Muscle of leg (tissue), 11 donors: ENCODE results near the gene SSBP3. TPM values are rescaled to one million over a fixed set of nuclear protein-coding genes. Genes with fewer than 3 reads are reported as not detected.
A peak's percentile ranks its signal among the peaks of the same experiment; 100 is the strongest.

Experiments used
- DNase-seq: peaks from one replicate; pipeline ENCODE4 v3.0.0; 2013
- H3K27ac ChIP-seq: one replicate; pipeline ENCODE4 v1.5.1; 2013; ENCODE audit warnings: mild to moderate bottlenecking, low read length, control low read depth
- H3K27me3 ChIP-seq: one replicate; pipeline ENCODE4 v1.6.1; 2013; ENCODE audit warnings: low read length; ENCODE audit not compliant: control insufficient read depth, insufficient read depth
- H3K36me3 ChIP-seq: one replicate; pipeline ENCODE4 v1.6.1; 2013; ENCODE audit warnings: low read length; ENCODE audit not compliant: control insufficient read depth, insufficient read depth
- H3K4me1 ChIP-seq: one replicate; pipeline ENCODE4 v1.6.1; 2013; ENCODE audit warnings: low read length; ENCODE audit not compliant: control insufficient read depth, insufficient read depth
- H3K4me3 ChIP-seq: one replicate; pipeline ENCODE4 v1.5.1; 2013; ENCODE audit warnings: low read length, control low read depth
- H3K9me3 ChIP-seq: replicated peaks from 2 replicates; pipeline ENCODE4 v1.6.1; 2013; ENCODE audit warnings: low read depth, low read length; ENCODE audit not compliant: control insufficient read depth
- WGBS: methylation state at CpG from one replicate; pipeline ENCODE4 v1.1.5; 2013; ENCODE audit warnings: missing lambda C conversion rate; ENCODE audit not compliant: insufficient coverage; 5-methylcytosine and 5-hydroxymethylcytosine counted together
- polyA plus RNA-seq, 8 donors: library from polyadenylated mRNA; unstranded; fragments of 120-200 nt; gene quantifications; one replicate each; pipeline versions ENCODE4 v1.2.1 to v1.2.3, GENCODE V29; 2013; ENCODE audit warnings: inconsistent platforms in 1 of 8, low replicate concordance in 1 of 8; ENCODE audit not compliant: insufficient read length in 8 of 8, insufficient read depth in 1 of 8
- total RNA-seq: library from RNA; stranded (reverse); fragments of 120-200 nt; gene quantifications from one replicate; pipeline ENCODE4 v1.2.4, GENCODE V29; 2013

SSBP3 gene
- total and polyA plus RNA-seq, 9 donors: 14.9 to 63.8 (median 54.2) TPM

DNA sequence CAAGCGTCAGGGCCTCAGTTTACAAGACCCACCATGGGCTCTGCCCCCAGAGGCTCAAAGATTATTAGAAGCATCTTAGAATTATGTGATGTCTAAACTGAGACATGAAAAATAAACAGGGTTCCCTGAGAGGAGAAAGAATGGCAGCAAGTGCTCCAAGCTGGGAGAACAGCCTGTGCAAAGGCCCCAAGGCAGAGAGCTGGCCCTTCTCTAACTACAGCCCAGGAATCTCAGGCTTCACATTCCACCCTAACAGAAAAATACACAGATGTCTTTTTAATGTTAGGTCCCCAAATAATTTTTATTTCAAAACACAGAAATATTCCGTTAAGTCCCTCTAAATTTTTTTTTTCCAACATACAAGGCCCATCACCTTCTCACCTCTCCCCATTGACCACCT is 21.7 kb downstream of the SSBP3 start:
- WGBS: 93% methylated on average over 1 of the region's 2 CpGs
- H3K4me3 ChIP-seq: no peak overlapping the region
- H3K36me3 ChIP-seq: peaks cover 28% of the 10 kb centered on the region
- peaks cover 24% of the 10 kb centered on the region for H3K4me1 ChIP-seq
- H3K27ac ChIP-seq: peak overlapping the region; percentile 15
- H3K9me3 ChIP-seq: no peaks in the 10 kb centered on the region
- DNase-seq: no peak
- H3K27me3 ChIP-seq: no peaks in the 10 kb centered on the region

DNA sequence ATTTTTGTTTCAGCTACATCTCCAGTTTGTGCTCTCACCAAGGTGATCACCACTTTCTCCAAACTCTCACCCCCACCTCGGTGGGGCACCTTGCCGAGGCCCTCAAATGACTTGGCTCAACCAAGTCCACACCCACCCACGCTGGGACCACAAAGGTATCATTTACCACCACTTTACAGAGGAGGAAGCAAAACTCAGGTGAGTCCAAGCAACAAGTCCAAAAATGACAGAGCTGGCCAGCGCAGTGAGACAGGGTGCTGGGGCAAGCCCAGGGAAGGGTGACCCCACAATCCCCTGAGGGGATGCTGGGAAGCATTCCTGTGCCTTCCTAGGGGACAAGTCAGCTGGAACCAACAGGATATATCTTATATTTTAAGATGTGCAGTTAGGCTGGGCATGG is 24.7 kb downstream of the SSBP3 start:
- peaks cover 24% of the 10 kb centered on the region for H3K4me1 ChIP-seq
- no peak overlapping the region for H3K4me3 ChIP-seq
- no peaks in the 10 kb centered on the region for H3K27me3 ChIP-seq
- no peaks in the 10 kb centered on the region for H3K9me3 ChIP-seq
- H3K27ac ChIP-seq: no peak overlapping the region
- no peak for DNase-seq
- peaks cover 26% of the 10 kb centered on the region for H3K36me3 ChIP-seq
- WGBS: 60% methylated on average over 2 of the region's 4 CpGs

- Histone ChIP-seq H3K36me3 (peaks cover 26% of the 10 kb centered on the region), H3K4me1 (peaks cover 28% of the 10 kb centered on the region), H3K27me3 (no peaks in the 10 kb centered on the region), H3K9me3 (no peaks in the 10 kb centered on the region), H3K4me3 (no peak overlapping the region), H3K27ac (peak overlapping the region; percentile 47)
- 39% methylated on average over 13 of the region's 15 CpGs for WGBS
- peak; percentile 34 for DNase-seq
Measured at GRCh38 chr1:54380290-54380882, 25.8 kb downstream of the SSBP3 start.

- Histone ChIP-seq H3K4me3 (no peak overlapping the region), H3K4me1 (peaks cover 28% of the 10 kb centered on the region), H3K27ac (peak overlapping the region; percentile 47), H3K36me3 (peaks cover 23% of the 10 kb centered on the region), H3K9me3 (no peaks in the 10 kb centered on the region), H3K27me3 (no peaks in the 10 kb centered on the region)
- DNase-seq: peak; percentile 50
- WGBS: 70% methylated on average over 21 of the region's 23 CpGs
Measured at GRCh38 chr1:54379555-54380289, 26.5 kb downstream of the SSBP3 start.

DNA sequence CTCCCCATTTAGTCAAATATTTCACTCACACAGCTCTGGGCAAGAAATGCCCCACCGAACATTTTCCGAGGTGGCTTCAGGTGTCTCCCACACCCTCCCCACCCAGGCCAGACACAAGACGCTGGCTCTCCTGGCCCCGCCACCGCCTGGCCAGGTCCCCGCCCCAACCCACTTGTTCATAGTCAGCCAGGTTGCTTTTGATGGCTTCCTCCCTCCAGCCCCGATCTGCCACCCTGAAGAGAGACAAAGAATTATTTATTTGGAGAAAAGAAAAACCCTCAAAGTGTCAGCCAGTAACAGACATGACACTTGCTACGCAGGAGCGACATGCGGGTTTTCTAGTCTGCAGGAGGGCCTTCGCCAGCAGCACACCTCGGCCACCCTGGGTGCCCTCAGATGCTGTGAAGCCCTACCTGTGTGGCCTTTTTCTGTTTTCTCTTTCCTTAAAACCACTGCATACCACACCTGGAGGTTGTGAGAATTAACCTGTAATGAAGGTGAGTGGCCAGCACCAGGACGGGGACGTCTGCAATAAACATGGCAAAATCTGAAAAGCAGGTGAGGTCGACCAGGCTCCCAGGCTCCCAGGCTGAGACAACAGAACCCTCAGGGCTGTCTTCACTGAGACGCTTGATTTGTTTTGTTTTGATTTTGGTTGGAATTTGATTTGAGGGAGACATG is 27.2 kb downstream of the SSBP3 start:
- Histone ChIP-seq H3K36me3 (peaks cover 23% of the 10 kb centered on the region), H3K27me3 (no peaks in the 10 kb centered on the region), H3K9me3 (no peaks in the 10 kb centered on the region), H3K4me3 (no peak overlapping the region), H3K4me1 (peaks cover 31% of the 10 kb centered on the region), H3K27ac (no peak overlapping the region)
- 74% methylated on average over 9 of the region's 16 CpGs for WGBS
- DNase-seq: no peak

DNA sequence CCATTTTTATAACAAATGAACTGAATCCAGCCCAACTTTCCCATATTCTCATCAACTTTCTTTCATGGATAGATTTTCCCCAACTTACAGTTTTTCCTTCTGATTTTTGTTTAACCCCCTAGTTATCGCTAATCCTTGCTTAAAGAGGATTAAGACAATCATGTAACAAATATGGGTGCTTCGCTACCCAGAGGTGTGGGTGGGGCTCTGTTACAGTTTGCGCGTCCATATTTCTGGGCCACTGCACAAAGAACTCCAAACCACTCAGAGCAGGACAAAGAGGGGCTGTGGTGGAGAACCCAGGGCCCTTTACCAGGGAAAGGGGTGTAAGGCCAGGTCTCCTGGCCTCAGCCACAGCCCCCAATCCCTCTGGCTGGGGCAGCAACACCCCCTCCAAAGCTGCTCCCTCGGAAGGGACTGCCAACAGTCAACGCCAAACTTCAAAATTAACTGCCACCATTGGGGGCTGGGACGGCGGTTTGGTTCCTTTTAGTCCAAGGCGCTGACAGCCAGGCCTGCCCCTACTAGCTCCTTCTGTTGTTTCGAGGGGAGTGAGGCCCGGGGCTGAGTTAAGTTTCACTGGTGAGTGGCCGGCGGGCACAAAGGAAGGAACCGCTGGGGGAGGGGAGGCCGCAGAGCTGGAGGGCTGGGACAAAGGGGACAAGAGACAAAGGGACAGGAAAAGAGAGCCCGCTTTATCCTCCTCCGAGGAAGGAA is 27.9 kb downstream of the SSBP3 start:
- Histone ChIP-seq H3K36me3 (peaks cover 20% of the 10 kb centered on the region), H3K27ac (peak overlapping the region; percentile 42), H3K27me3 (no peaks in the 10 kb centered on the region), H3K4me1 (peaks cover 31% of the 10 kb centered on the region), H3K4me3 (no peak overlapping the region), H3K9me3 (no peaks in the 10 kb centered on the region)
- DNase-seq: no peak
- WGBS: 49% methylated on average over 9 of the region's 17 CpGs

- no peak overlapping the region for H3K27ac ChIP-seq
Measured at GRCh38 chr1:54377040-54377691, 29.0 kb downstream of the SSBP3 start.

GRCh38 chr1:54376430-54377039 is 29.7 kb downstream of the SSBP3 start:
- Histone ChIP-seq H3K9me3 (no peaks in the 10 kb centered on the region), H3K4me1 (peaks cover 43% of the 10 kb centered on the region), H3K4me3 (no peak overlapping the region), H3K27me3 (no peaks in the 10 kb centered on the region), H3K36me3 (peaks cover 21% of the 10 kb centered on the region), H3K27ac (no peak overlapping the region)
- no peak for DNase-seq
- WGBS: 78% methylated on average over 5 of the region's 7 CpGs

More at GRCh38 chr1:54377040-54377691, 29.0 kb downstream of the SSBP3 start:
- 79% methylated on average over 4 of the region's 8 CpGs for WGBS
- Histone ChIP-seq H3K4me3 (no peak overlapping the region), H3K27me3 (no peaks in the 10 kb centered on the region), H3K36me3 (peaks cover 24% of the 10 kb centered on the region), H3K4me1 (peaks cover 38% of the 10 kb centered on the region), H3K9me3 (no peaks in the 10 kb centered on the region)
- no peak for DNase-seq

GRCh38 chr1:54375712-54376429 is 30.3 kb downstream of the SSBP3 start:
- H3K4me1 ChIP-seq: peaks cover 49% of the 10 kb centered on the region
- WGBS: 58% methylated on average over 5 of the region's 8 CpGs
- DNase-seq: no peak
- H3K36me3 ChIP-seq: peaks cover 18% of the 10 kb centered on the region
- H3K27ac ChIP-seq: no peak overlapping the region
- no peak overlapping the region for H3K4me3 ChIP-seq
- no peaks in the 10 kb centered on the region for H3K9me3 ChIP-seq
- H3K27me3 ChIP-seq: no peaks in the 10 kb centered on the region
